ENCODE results near the gene CASQ2. TPM values are rescaled to one million over a fixed set of nuclear protein-coding genes. Genes with fewer than 3 reads are reported as not detected.

The CASQ2 gene
- total RNA-seq (2021; ENCODE audit: unreplicated experiment) (not detected), Bru-seq, nascent RNA (percentile 1 among the genes with signal in this experiment), BruChase-seq, experiment 1, labeled RNA remaining after a 6-hour chase (percentile 1 among the genes with signal in this experiment), BruChase-seq, experiment 2, labeled RNA remaining after a 2-hour chase (not detected)
- not detected in 2 replicates for polyA plus RNA-seq (2012)
- long read RNA-seq, result 0 reads

DNA sequence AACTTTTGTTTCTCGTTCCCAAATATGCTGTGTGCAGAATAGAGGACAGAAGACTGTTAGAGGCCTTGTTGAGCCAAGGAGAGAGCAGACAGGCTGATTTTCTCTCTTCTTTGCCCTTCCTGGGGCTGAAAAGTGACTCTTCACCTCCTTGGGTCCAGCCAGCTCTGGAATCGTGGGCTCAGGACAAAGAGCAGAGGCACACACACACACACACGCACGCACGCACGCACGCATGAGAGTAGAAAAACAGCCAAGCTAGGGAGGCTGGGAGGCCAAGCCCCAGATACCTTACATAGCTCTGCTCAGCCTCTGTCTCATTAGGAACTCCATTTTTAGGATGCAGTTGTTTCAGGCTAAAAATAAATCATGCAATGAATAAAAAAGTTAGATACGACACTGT is at the start of gene CASQ2:
CASQ2 (minus strand) TSS at position 166 of the 400 bp plus-strand sequence. CDS start 173 bp downstream, outside the sequence.
- H3K79me2 ChIP-seq (ENCODE audit: insufficient read depth, low read length), result no peaks in the 10 kb centered on the region
- no peak within 1 kb of the TSS for H3K4me2 ChIP-seq (ENCODE audit: low read length)
- no peaks in the 10 kb centered on the region for H3K9me2 ChIP-seq (ENCODE audit: insufficient read depth)
- H3K27ac ChIP-seq (ENCODE audit: low read depth, low read length), result no peak within 1 kb of the TSS
- H3K9ac ChIP-seq (ENCODE audit: low read length), result no peak within 1 kb of the TSS
- BruUV-seq (replicated peaks), result no TSS peak
- no peak within 1 kb of the TSS for H2AFZ ChIP-seq (ENCODE audit: low read depth, low read length, poor library complexity, severe bottlenecking)
- TF ChIP-seq ZFX (IDR thresholded peaks at IDR 0.05) (no peak), TCF7L2 (IDR thresholded peaks at IDR 0.05; ENCODE audit: borderline replicate concordance, extremely low read depth, insufficient read depth, insufficient read length) (no peak), EZH2 (IDR thresholded peaks at IDR 0.05) (no peak), SP1 (IDR thresholded peaks at IDR 0.05; ENCODE audit: low read depth) (no peak), EZH2phosphoT487 (IDR thresholded peaks at IDR 0.05; ENCODE audit: borderline replicate concordance) (no peak)
- H3K27me3 ChIP-seq (ENCODE audit: insufficient read depth, low read length), result no peaks in the 10 kb centered on the region
- ChIA-PET POLR2A (no interaction called here), RAD21 (ENCODE audit: low non-redundant PET in 1 of 2, low total read pairs in 2 of 2, uncharacterized antibody in 2 of 2, unreplicated experiment in 2 of 2) (no interaction called here), CTCF (interaction anchor here (4.1 kb wide), 1 partner anchor 160 kb away, joined by 33 read pairs; no protein-coding TSS in a partner anchor)
- no peaks in the 10 kb centered on the region for H3K36me3 ChIP-seq (ENCODE audit: control insufficient read depth in 1 of 2, insufficient read depth in 2 of 2, low read length in 2 of 2)
- H4K20me1 ChIP-seq (ENCODE audit: insufficient read depth), result no peaks in the 10 kb centered on the region
- ATAC-seq (no peak), DNase-seq (ENCODE audit: low read depth, low spot score) (no peak)
- H3K9me3 ChIP-seq (ENCODE audit: control insufficient read depth in 1 of 2, insufficient read depth in 1 of 2, low read depth in 1 of 2, low read length in 2 of 2), result no peaks in the 10 kb centered on the region
- no peak within 1 kb of the TSS for H3K4me3 ChIP-seq (replicated peaks in 1 of 2; ENCODE audit: low read depth in 1 of 2, low read length in 2 of 2)
- intact Hi-C loops (cut with micrococcal nuclease), result no loop called here
- H3K4me1 ChIP-seq (ENCODE audit: control insufficient read depth in 1 of 2, insufficient read depth in 2 of 2, low read length in 2 of 2), result peaks cover 5 to 17% of the 10 kb centered on the region in 2 experiments; a peak in 3 of 4 replicates

DNA sequence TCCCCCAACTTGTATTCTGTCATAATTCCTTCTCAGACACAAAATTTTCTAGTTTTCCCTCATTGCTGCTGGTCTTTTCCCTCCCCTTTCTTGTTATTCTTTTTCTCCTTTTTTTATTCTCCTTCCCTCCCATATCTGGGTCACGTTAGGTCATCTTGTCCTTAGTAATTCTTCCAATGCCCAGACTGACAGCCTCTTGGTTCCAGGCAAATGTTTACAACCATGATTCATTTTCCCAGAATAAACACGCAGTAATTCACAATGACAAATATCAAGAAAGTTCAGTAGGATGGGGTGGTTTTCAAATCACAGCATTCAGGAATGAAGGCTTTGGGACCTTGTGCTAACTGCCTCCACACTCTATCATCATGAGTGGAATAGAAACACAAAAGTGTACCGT is 47.2 kb upstream of the CASQ2 start:
- Histone ChIP-seq H3K9me3 (ENCODE audit: control insufficient read depth in 1 of 2, insufficient read depth in 1 of 2, low read depth in 1 of 2, low read length in 2 of 2) (no peaks in the 10 kb centered on the region), H3K4me1 (ENCODE audit: control insufficient read depth in 1 of 2, insufficient read depth in 2 of 2, low read length in 2 of 2) (no peaks in the 10 kb centered on the region), H2AFZ (ENCODE audit: low read depth, low read length, poor library complexity, severe bottlenecking) (no peak overlapping the region), H3K27me3 (ENCODE audit: insufficient read depth, low read length) (no peaks in the 10 kb centered on the region), H3K4me3 (replicated peaks in 1 of 2; ENCODE audit: low read depth in 1 of 2, low read length in 2 of 2) (no peak overlapping the region), H3K79me2 (ENCODE audit: insufficient read depth, low read length) (no peaks in the 10 kb centered on the region), H3K9ac (ENCODE audit: low read length) (no peak overlapping the region), H3K27ac (ENCODE audit: low read depth, low read length) (no peak overlapping the region), H3K9me2 (ENCODE audit: insufficient read depth) (no peaks in the 10 kb centered on the region), H3K36me3 (ENCODE audit: control insufficient read depth in 1 of 2, insufficient read depth in 2 of 2, low read length in 2 of 2) (no peaks in the 10 kb centered on the region), H3K4me2 (ENCODE audit: low read length) (no peak overlapping the region), H4K20me1 (ENCODE audit: insufficient read depth) (no peaks in the 10 kb centered on the region)
- BruUV-seq (replicated peaks), result no TSS peak
- RAD21 ChIA-PET (ENCODE audit: low non-redundant PET in 1 of 2, low total read pairs in 2 of 2, uncharacterized antibody in 2 of 2, unreplicated experiment in 2 of 2), result interaction anchor here in 1 of 2 experiments (0.6 kb wide), 1 partner anchor 66 kb away, joined by 3 read pairs; no protein-coding TSS in a partner anchor
- intact Hi-C loops (cut with micrococcal nuclease), result no loop called here
- DNase-seq (ENCODE audit: low read depth, low spot score) (no peak), ATAC-seq (no peak)
- no peak for TF ChIP-seq POLR2AphosphoS5 (IDR thresholded peaks at IDR 0.05; ENCODE audit: low read depth, low read length)
- TF ChIP-seq CBX3 (IDR thresholded peaks at IDR 0.05; ENCODE audit: low read depth), result no peak
- TF ChIP-seq ZNF274 (IDR thresholded peaks at IDR 0.05; ENCODE audit: low read depth, low read length), result no peak
- TF ChIP-seq SIN3A (IDR thresholded peaks at IDR 0.05; ENCODE audit: low read depth), result no peak
- no peak for TF ChIP-seq EGR1 (IDR thresholded peaks at IDR 0.05; ENCODE audit: low read depth)
- TF ChIP-seq JUND (IDR thresholded peaks at IDR 0.05), result no peak
- TF ChIP-seq, protein P1, sequence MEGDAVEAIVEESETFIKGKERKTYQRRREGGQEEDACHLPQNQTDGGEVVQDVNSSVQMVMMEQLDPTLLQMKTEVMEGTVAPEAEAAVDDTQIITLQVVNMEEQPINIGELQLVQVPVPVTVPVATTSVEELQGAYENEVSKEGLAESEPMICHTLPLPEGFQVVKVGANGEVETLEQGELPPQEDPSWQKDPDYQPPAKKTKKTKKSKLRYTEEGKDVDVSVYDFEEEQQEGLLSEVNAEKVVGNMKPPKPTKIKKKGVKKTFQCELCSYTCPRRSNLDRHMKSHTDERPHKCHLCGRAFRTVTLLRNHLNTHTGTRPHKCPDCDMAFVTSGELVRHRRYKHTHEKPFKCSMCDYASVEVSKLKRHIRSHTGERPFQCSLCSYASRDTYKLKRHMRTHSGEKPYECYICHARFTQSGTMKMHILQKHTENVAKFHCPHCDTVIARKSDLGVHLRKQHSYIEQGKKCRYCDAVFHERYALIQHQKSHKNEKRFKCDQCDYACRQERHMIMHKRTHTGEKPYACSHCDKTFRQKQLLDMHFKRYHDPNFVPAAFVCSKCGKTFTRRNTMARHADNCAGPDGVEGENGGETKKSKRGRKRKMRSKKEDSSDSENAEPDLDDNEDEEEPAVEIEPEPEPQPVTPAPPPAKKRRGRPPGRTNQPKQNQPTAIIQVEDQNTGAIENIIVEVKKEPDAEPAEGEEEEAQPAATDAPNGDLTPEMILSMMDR (IDR thresholded peaks at IDR 0.05 in 2 of 3, conservative IDR thresholded peaks at IDR 0.05 in 1 of 3; ENCODE audit: borderline replicate concordance in 1 of 3, insufficient read depth in 1 of 3, low read depth in 2 of 3, low read length in 2 of 3), result no peak
- TF ChIP-seq, protein P2, sequence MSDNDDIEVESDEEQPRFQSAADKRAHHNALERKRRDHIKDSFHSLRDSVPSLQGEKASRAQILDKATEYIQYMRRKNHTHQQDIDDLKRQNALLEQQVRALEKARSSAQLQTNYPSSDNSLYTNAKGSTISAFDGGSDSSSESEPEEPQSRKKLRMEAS (IDR thresholded peaks at IDR 0.05), result no peak
- TF ChIP-seq TCF7L2 (IDR thresholded peaks at IDR 0.05; ENCODE audit: borderline replicate concordance, extremely low read depth, insufficient read depth, insufficient read length), result no peak
- TF ChIP-seq ELF1 (IDR thresholded peaks at IDR 0.05; ENCODE audit: borderline replicate concordance, low read depth), result no peak
- TF ChIP-seq ZFX (IDR thresholded peaks at IDR 0.05), result no peak
- no peak for TF ChIP-seq FOSL1 (IDR thresholded peaks at IDR 0.05; ENCODE audit: low read depth)
- TF ChIP-seq, protein P3, sequence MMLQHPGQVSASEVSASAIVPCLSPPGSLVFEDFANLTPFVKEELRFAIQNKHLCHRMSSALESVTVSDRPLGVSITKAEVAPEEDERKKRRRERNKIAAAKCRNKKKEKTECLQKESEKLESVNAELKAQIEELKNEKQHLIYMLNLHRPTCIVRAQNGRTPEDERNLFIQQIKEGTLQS (IDR thresholded peaks at IDR 0.05), result no peak
- TF ChIP-seq POLR2A (IDR thresholded peaks at IDR 0.05; ENCODE audit: borderline replicate concordance, extremely low read depth, insufficient read depth, insufficient read length), result no peak
- CTCF ChIA-PET, result interaction anchor here (0.6 kb wide), 1 partner anchor 14 kb away, joined by 3 read pairs; no protein-coding TSS in a partner anchor
- POLR2A ChIA-PET, result no interaction called here
